ENCODE results near the gene NIPSNAP2. TPM values are rescaled to one million over a fixed set of nuclear protein-coding genes. Genes with fewer than 3 reads are reported as not detected.

NIPSNAP2 gene
- total RNA-seq: 10 to 100 TPM; 35.9 to 44.8 (median 42.8) TPM
- 36.1 TPM for total RNA-seq (2013)

DNA sequence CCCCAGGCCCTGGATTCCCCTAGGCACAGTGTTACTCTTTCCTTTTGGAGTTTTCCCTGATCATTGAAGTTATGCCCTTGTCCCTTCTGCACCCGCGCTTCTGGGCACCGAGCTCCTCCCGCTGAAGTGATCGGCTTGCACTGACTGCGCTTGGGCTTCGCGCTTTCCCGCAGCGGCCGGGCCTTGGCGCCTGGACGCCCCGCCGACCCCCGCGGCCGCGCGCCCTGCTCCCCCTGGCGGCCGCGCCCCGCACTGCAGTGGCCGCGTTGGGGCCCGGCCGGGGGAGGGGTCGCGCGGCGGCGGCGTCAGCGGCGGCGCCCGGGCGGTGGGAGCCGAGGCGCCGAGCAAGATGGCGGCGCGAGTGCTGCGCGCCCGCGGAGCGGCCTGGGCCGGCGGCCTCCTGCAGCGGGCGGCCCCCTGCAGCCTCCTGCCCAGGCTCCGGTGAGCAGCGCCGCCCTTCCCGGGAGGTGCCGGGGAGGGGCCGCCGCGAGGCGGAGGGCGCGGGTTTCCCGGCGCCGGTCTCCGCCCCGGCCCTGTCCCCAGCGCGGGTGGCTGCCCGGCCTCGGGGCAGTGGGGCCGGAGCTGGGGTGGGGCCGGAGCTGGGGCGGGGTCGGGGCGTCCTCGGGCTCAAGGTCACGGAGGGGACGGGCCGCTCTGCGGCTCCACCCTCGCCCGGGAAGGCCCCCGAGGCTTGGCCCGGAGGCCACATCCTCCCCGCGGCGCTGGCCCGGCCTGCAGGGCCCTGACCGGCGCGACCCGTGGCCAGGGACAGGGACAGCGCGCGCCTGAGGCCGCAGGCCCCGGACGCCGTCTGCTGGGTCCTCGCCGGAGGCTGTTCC is at the start of gene NIPSNAP2:
Gene NIPSNAP2 (plus strand): TSS at position 325 of the 839 bp plus-strand sequence. CDS start 25 bp downstream, at position 350.
- peak; percentile 52 for TF ChIP-seq CTCF (IDR thresholded peaks at IDR 0.05)
- no peaks in the 10 kb centered on the region for H3K27me3 Mint-ChIP-seq (ENCODE audit: low read depth in 2 of 2)
- peaks cover 11% of the 10 kb centered on the region for H3K4me1 ChIP-seq (ENCODE audit: control insufficient read depth, insufficient read depth, low read length)
- ATAC-seq (peak; percentile 89 to 93 (median 91)), DNase-seq (peak; percentile 72 to 84)
- peak within 1 kb of the TSS; percentile 80 for H3K27ac ChIP-seq (ENCODE audit: low read length)
- peak within 1 kb of the TSS; percentile 57 for H3K4me3 ChIP-seq (ENCODE audit: low read length)
- peak within 1 kb of the TSS; percentile 82 to 84 for H3K27ac Mint-ChIP-seq
- H3K9me3 ChIP-seq (ENCODE audit: control insufficient read depth, insufficient read depth, low read length): no peaks in the 10 kb centered on the region
- H3K36me3 Mint-ChIP-seq: no peaks in the 10 kb centered on the region
- H3K27me3 ChIP-seq (ENCODE audit: control insufficient read depth, insufficient read depth, low read length): no peaks in the 10 kb centered on the region
- WGBS (ENCODE audit: insufficient coverage): under 1% methylated on average over 105 of the region's 105 CpGs
- intact Hi-C loops (cut with micrococcal nuclease): loop anchor here (1.0 to 10.0 kb wide), 3 partner anchors 14 to 430 kb away; partner anchors contain the start of gene MRPS17
- H3K4me1 Mint-ChIP-seq: peaks cover 9 to 19% of the 10 kb centered on the region in 2 donors
- peak within 1 kb of the TSS; percentile 86 for H3K4me3 Mint-ChIP-seq
- no peaks in the 10 kb centered on the region for H3K36me3 ChIP-seq (ENCODE audit: control insufficient read depth, insufficient read depth, low read length)
- H3K9me3 Mint-ChIP-seq: no peaks in the 10 kb centered on the region

DNA sequence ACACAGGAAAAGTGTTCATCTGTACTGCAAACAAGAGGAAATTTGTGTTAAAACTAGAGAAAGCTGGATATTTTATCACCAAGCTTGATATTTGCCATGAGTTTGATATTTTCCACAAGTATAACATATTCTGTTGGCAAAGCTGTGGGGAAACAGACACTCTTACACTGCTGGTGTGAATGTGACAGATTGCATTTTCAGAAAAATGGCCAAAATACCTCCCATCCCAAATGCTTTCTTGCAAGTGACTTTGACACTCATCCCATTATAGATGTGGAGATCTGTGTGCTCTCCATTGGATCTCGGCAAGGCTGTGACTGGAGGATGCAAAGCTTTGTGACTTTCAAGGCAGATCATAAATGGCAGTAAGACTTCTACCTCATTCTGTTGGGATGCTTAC is 46.6 kb upstream of the NIPSNAP2 start:
- Histone ChIP-seq H3K27ac (ENCODE audit: low read length) (no peak overlapping the region), H3K4me1 (ENCODE audit: control insufficient read depth, insufficient read depth, low read length) (no peaks in the 10 kb centered on the region), H3K9me3 (ENCODE audit: control insufficient read depth, insufficient read depth, low read length) (no peaks in the 10 kb centered on the region), H3K27me3 (ENCODE audit: control insufficient read depth, insufficient read depth, low read length) (no peaks in the 10 kb centered on the region), H3K36me3 (ENCODE audit: control insufficient read depth, insufficient read depth, low read length) (no peaks in the 10 kb centered on the region), H3K4me3 (ENCODE audit: low read length) (no peak overlapping the region)
- ATAC-seq: no peak
- DNase-seq: no peak
- Mint-ChIP-seq H3K9me3 (no peaks in the 10 kb centered on the region), H3K27me3 (ENCODE audit: low read depth in 2 of 2) (no peaks in the 10 kb centered on the region), H3K4me1 (no peaks in the 10 kb centered on the region), H3K27ac (no peak overlapping the region), H3K4me3 (no peak overlapping the region), H3K36me3 (no peaks in the 10 kb centered on the region)
- intact Hi-C loops (cut with micrococcal nuclease): no loop called here
- WGBS (ENCODE audit: insufficient coverage): 100% methylated on average over 1 of the region's 1 CpG
- TF ChIP-seq CTCF (IDR thresholded peaks at IDR 0.05): no peak

DNA sequence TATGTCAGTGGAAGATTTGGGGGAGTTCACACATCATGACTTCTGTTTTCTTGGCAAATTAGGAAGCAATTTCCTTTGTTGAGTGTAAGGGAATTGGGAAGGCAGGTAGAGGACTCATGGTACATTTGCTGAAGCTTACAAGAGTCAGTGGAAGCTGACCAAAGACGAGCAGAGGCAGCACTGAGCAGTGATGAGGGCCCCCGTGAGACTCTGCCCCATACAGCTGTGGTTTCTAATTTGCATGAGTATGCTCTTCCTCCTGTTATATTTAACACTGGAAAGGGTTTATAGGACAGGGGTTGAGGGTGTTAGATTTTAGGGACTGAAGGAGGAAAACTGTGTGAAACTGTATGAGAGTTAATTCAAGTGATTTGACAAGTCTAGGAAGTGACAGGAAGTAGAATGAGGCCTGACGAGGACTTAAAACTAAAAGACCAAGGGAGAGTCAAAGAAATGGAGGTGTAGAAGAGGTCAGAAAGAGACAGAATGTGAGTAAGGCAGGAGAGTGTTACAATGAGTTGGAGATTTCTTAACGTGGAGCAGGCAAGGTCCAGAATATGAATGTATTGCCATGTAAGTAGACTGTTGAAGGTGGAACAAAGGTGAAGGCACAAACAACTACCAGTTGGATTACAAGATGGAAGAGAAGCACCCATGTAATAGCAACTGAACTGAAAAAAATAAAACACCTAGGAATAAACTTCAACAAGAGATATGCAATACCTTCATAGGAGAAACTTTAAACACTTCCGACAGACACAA is 36.2 kb upstream of the NIPSNAP2 start:
- H3K4me3 ChIP-seq (ENCODE audit: low read length): no peak overlapping the region
- H3K36me3 ChIP-seq (ENCODE audit: control insufficient read depth, insufficient read depth, low read length): no peaks in the 10 kb centered on the region
- H3K27me3 Mint-ChIP-seq (ENCODE audit: low read depth in 2 of 2): no peaks in the 10 kb centered on the region
- H3K27me3 ChIP-seq (ENCODE audit: control insufficient read depth, insufficient read depth, low read length): no peaks in the 10 kb centered on the region
- 79% methylated on average over 5 of the region's 5 CpGs for WGBS (ENCODE audit: insufficient coverage)
- H3K9me3 Mint-ChIP-seq: no peaks in the 10 kb centered on the region
- H3K27ac ChIP-seq (ENCODE audit: low read length): no peak overlapping the region
- no peaks in the 10 kb centered on the region for H3K4me1 ChIP-seq (ENCODE audit: control insufficient read depth, insufficient read depth, low read length)
- no peaks in the 10 kb centered on the region for H3K9me3 ChIP-seq (ENCODE audit: control insufficient read depth, insufficient read depth, low read length)
- DNase-seq: no peak
- H3K27ac Mint-ChIP-seq: no peak overlapping the region
- intact Hi-C loops (cut with micrococcal nuclease): no loop called here
- TF ChIP-seq CTCF (IDR thresholded peaks at IDR 0.05): no peak
- ATAC-seq: no peak
- H3K4me3 Mint-ChIP-seq: no peak overlapping the region
- no peaks in the 10 kb centered on the region for H3K4me1 Mint-ChIP-seq
- no peaks in the 10 kb centered on the region for H3K36me3 Mint-ChIP-seq
